ENCODE data around the gene RHOBTB1.

DNA sequence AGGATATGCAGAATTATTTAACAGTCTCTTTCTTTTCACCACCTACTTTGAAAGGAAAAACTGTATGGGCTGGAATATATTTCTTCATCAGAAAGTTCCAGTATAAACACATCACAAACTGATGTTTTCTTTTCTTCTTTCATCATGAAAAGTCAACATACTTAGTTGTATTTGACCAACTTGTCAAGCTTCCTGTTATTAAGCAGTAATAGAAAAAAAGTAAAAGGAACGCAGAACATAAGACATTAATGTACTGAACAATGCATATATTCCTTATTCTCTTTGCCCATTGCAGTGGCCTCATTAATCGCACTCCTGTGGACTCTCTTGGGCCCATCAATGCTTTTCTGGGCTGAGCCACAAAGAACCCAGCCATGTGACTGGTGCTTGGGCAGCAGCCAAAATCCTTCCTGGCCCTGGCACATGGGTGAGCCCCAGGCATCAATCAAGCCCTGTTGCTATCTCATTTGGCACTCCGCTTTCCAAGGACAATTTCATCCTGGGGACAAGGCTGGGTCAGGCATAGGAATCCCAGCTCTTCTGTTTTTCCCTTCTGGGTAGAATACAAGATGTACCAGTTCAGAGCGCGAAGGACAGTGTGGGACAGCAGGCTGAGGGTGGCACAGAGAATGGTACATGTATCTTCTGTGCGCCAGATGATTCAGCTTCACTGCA, 42.3 kb downstream of the RHOBTB1 start:
- TF ChIP-seq, protein P1, sequence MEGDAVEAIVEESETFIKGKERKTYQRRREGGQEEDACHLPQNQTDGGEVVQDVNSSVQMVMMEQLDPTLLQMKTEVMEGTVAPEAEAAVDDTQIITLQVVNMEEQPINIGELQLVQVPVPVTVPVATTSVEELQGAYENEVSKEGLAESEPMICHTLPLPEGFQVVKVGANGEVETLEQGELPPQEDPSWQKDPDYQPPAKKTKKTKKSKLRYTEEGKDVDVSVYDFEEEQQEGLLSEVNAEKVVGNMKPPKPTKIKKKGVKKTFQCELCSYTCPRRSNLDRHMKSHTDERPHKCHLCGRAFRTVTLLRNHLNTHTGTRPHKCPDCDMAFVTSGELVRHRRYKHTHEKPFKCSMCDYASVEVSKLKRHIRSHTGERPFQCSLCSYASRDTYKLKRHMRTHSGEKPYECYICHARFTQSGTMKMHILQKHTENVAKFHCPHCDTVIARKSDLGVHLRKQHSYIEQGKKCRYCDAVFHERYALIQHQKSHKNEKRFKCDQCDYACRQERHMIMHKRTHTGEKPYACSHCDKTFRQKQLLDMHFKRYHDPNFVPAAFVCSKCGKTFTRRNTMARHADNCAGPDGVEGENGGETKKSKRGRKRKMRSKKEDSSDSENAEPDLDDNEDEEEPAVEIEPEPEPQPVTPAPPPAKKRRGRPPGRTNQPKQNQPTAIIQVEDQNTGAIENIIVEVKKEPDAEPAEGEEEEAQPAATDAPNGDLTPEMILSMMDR (IDR thresholded peaks at IDR 0.05) = no peak
- no peak for TF ChIP-seq POLR2A (IDR thresholded peaks at IDR 0.05)
